ENCODE results near the gene OR6C65. TPM values are rescaled to one million over a fixed set of nuclear protein-coding genes. Genes with fewer than 3 reads are reported as not detected.
"Not testable (repeated sequence)": the region's sequence is repeated elsewhere in the genome, so short reads cannot be mapped to it uniquely, and the experiment has no call there.

The OR6C65 gene
- total RNA-seq (2014; rRNA removed; shearing (Covaris generic)), result not detected in 2 replicates
- not detected in 2 replicates for polyA plus RNA-seq (2014; cell fraction: nucleus; rRNA removed)

GRCh38 chr12:55400229-55400628 lies at the start of gene OR6C65:
TSS of gene OR6C65 (plus strand) at chr12:55400529. CDS start at chr12:55400529, 0 bp downstream.
- no peak for DNase-seq (ENCODE audit: extremely low read depth, low read depth)

- not testable (repeated sequence) for DNase-seq (ENCODE audit: extremely low read depth, low read depth)
Observed at GRCh38 chr12:55355338-55355737, 45.0 kb upstream of the OR6C65 start.

- no peak for DNase-seq (ENCODE audit: extremely low read depth, low read depth)
Observed at GRCh38 chr12:55362675-55363074, 37.7 kb upstream of the OR6C65 start, which contains the start of gene OR6C75. TSS of gene OR6C75 (plus strand) at chr12:55362975. CDS start at chr12:55365111, 2,136 bp downstream.

GRCh38 chr12:55365086-55365485 lies 35.2 kb upstream of the OR6C65 start:
- no peak for DNase-seq (ENCODE audit: extremely low read depth, low read depth)

- no peak for DNase-seq (ENCODE audit: extremely low read depth, low read depth)
Observed at GRCh38 chr12:55372521-55372920, 27.8 kb upstream of the OR6C65 start.

GRCh38 chr12:55385891-55386290 lies 14.4 kb upstream of the OR6C65 start:
- no peak for DNase-seq (ENCODE audit: extremely low read depth, low read depth)

GRCh38 chr12:55392032-55392795 lies 8.1 kb upstream of the OR6C65 start:
- no peak for DNase-seq (ENCODE audit: extremely low read depth, low read depth)

- DNase-seq (ENCODE audit: extremely low read depth, low read depth), result no peak
Observed at GRCh38 chr12:55396326-55396725, 4.0 kb upstream of the OR6C65 start.

- DNase-seq (ENCODE audit: extremely low read depth, low read depth), result no peak
Observed at GRCh38 chr12:55407866-55408265, 7.5 kb downstream of the OR6C65 start.

GRCh38 chr12:55409133-55409532 lies 8.8 kb downstream of the OR6C65 start:
- not testable (repeated sequence) for DNase-seq (ENCODE audit: extremely low read depth, low read depth)

- not testable (repeated sequence) for DNase-seq (ENCODE audit: extremely low read depth, low read depth)
Observed at GRCh38 chr12:55412138-55412537, 11.8 kb downstream of the OR6C65 start.

GRCh38 chr12:55413498-55414388 lies 13.4 kb downstream of the OR6C65 start:
- DNase-seq (ENCODE audit: extremely low read depth, low read depth), result not testable (repeated sequence)

GRCh38 chr12:55414396-55414823 lies 14.1 kb downstream of the OR6C65 start:
- DNase-seq (ENCODE audit: extremely low read depth, low read depth), result not testable (repeated sequence)

- DNase-seq (ENCODE audit: extremely low read depth, low read depth), result not testable (repeated sequence)
Observed at GRCh38 chr12:55414889-55415288, 14.6 kb downstream of the OR6C65 start.

- no peak for DNase-seq (ENCODE audit: extremely low read depth, low read depth)
Observed at GRCh38 chr12:55416961-55417360, 16.6 kb downstream of the OR6C65 start.

GRCh38 chr12:55420307-55420962 lies 20.1 kb downstream of the OR6C65 start:
- DNase-seq (ENCODE audit: extremely low read depth, low read depth), result no peak

GRCh38 chr12:55425954-55426353 lies 25.6 kb downstream of the OR6C65 start, which contains the start of gene OR6C76:
TSS of gene OR6C76 (plus strand) at chr12:55426254. CDS start at chr12:55426254, 0 bp downstream.
- no peak for DNase-seq (ENCODE audit: extremely low read depth, low read depth)

- DNase-seq (ENCODE audit: extremely low read depth, low read depth), result no peak
Observed at GRCh38 chr12:55428331-55429243, 28.3 kb downstream of the OR6C65 start.

GRCh38 chr12:55441233-55441632 lies 40.9 kb downstream of the OR6C65 start:
- not testable (repeated sequence) for DNase-seq (ENCODE audit: extremely low read depth, low read depth)
